Tongue (tissue), 2 donors: ENCODE measurements around the gene ZNF793. TPM values are rescaled to one million over a fixed set of nuclear protein-coding genes. Genes with fewer than 3 reads are reported as not detected.

Experiments
- DNase-seq: peaks from one replicate; pipeline ENCODE4 v3.0.0-alpha.2; 2015
- total RNA-seq: library from RNA; depleted of rRNA; stranded (reverse); fragments of >200 nt; gene quantifications from one replicate; pipeline ENCODE4 v1.2.3, GENCODE V29; 2014

The ZNF793 gene
- 8.7 TPM for total RNA-seq

DNA sequence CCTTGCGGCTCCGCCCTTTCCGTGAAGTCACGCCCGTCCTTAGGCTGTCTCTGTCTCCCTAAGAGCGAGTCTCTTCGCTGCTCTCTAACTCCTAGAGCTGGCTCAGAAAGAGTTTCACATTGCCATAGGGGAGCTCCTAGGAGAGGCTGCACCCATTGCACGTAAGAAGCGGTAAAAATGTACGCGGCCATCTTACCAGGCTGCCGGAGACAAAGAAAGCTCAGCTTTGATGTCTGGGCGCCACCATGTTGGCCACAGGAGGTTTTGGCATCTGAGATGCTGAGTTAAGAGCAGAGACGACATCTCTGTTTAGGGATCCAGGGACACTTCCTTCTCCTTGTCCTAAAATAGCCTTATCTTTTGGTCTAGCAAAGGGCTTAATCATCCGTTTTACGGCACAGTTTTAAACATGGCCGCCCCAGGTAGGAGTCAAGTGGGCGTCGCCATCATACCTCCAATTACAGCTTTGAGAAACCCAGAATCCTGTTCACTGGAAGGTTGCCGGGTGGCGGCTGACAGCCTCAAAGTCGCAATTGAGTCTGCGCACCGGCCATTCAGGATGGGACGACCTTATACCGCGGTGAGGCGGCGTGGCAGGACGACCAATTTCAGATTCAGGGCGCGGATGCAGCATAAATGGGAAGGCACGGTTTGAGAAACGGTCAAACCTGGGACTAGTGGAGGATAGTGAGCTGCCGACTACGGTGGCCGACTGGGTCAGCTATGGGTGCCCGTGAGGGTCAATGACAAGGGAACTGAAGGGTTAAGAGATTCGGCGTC, at the start of gene ZNF793:
Gene ZNF793, plus strand, starts transcription at position 553 of the 780 bp plus-strand sequence. CDS start 16,501 bp downstream, outside the sequence.
- peak; percentile 95 for DNase-seq

- DNase-seq: no peak
These were observed 40.4 kb upstream of the ZNF793 start for GRCh38 chr19:37466277-37466797.

DNA sequence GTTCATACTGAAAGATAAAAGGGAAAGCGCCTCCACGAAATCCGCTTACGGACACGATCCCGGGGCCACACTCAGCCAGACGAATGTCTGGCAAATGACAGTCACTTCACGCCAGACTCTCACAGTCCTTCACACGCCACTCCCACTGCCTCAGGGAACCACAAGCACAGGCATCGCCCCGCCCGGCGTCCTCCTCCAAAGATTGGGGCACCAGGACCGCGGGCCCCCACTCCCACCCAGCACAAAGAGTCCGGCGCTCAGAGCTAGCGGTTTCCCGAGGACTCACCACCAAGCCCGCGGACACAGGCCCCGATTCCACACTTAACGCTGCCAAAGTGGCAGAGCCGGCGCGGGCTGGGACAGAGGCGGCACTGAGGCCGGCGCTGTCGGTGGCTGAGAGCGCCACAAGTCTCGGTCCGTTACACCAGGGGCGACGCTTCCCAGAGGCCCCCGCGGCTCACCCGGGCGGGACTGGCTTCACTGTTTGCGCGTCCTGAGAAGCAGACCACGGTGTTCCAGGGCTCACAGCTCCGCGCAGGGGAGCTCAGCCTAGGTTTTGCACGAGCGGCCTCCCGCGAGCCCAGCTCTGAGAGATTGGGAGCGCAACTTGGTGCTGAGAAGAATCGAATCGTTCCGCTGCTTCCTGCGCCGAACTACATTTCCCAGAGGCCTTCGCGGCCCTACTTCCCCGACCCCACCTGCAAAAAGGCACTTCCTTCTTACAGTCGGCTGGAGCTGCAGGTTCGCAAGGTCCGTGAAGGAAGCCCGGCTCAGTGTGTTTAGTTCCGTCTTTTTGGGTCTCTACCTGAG, 39.7 kb upstream of the ZNF793 start, which contains the start of gene ZNF569:
Gene ZNF569, minus strand, starts transcription at position 647 of the 810 bp plus-strand sequence. CDS start 22,523 bp downstream, outside the sequence.
- peak; percentile 97 for DNase-seq

DNA sequence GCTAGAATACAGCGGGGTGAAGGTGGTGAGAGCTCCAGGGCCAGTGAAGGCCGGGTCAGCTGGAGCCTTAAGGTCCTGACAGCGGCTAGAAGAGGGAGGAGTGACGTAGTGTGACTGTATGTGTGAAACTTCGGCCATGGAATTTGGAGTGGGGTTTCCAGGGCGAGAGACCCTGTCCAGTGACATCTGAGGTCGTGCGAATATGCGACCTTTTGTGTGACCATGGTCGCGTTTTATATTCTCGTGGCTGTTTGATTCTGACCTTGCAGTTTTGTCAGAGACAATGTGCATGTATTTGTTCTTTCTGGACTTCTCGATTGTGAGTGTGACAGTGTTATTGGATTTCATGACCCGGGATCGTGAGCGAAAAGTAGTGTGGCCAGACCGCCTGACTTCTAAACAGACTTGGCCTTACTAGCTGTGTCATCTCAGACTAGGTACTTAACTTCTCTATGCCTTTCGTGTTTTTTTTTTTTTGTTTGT, 39.1 kb upstream of the ZNF793 start:
- DNase-seq: no peak

DNA sequence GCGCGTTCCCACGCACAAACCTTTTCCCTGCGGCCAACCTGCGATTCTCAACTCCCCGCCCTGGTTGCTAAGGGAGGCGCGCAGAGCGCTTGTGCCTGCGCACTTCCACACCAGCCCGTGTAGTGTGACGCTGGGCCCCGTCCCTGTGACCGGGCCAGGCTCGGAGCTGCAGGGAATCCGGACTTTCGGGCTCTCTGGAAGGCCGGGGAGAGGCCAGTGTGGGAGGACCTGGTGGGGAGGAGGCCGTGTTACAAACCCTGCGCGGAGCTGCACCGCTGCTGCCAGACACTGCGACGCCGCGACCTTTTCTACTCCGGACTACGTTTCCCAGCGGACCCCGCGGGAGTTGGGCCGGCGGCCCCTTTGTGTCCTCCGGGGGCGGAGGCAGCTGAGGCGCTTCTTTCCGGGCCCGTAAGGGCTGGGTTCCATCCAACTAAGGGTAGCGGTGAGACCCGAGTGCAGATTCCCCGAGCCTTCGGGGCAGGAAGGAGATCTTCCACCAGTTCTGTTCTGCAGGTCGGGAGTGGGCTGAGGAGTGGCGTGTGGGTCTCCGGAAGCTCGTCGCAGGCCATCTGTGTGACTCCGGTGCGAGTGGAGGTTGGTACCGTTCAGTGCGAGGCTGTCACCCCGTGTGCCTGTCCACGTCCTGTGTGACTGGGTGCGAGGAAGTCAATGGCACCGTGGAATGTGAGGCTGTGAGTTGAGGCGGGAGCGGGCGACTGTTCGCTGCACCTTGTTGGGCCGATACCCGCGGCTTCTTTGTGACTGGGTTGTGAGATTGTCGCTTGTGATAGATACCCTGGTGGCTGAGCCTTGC, 37.6 kb upstream of the ZNF793 start, which contains the start of gene ZNF570:
Gene ZNF570, plus strand, starts transcription at position 396 of the 817 bp plus-strand sequence. CDS start 999 bp downstream, outside the sequence.
- DNase-seq: peak; percentile 96

GRCh38 chr19:37470216-37470615, 36.5 kb upstream of the ZNF793 start:
- DNase-seq: no peak

- DNase-seq: no peak
These were observed 34.6 kb upstream of the ZNF793 start for GRCh38 chr19:37472165-37472564.

DNA sequence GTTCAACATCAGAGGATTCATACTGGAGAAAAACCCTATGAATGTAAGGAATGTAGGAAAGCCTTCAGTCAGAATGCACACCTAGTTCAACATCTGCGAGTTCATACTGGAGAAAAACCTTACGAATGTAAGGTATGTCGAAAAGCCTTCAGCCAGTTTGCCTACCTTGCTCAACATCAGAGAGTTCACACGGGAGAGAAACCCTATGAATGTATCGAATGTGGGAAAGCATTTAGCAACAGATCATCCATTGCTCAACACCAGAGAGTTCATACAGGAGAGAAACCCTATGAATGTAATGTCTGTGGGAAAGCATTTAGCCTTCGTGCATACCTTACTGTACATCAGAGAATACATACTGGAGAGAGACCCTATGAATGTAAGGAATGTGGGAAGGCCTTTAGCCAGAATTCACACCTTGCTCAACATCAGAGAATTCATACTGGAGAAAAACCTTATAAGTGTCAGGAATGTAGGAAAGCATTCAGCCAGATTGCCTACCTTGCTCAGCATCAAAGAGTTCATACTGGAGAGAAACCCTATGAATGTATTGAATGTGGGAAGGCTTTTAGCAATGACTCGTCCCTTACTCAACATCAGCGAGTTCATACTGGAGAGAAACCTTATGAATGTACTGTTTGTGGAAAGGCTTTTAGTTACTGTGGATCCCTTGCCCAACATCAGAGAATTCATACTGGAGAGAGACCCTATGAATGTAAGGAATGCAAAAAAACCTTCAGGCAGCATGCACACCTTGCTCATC, 22.2 kb upstream of the ZNF793 start:
- DNase-seq: no peak

GRCh38 chr19:37492213-37492612, 14.5 kb upstream of the ZNF793 start:
- no peak for DNase-seq

GRCh38 chr19:37505958-37506386, 767 bp upstream of the ZNF793 start:
- no peak for DNase-seq

GRCh38 chr19:37507167-37507464, 377 bp downstream of the ZNF793 start:
- DNase-seq: no peak

- no peak for DNase-seq
These were observed 4.4 kb downstream of the ZNF793 start for GRCh38 chr19:37511186-37511585.

DNA sequence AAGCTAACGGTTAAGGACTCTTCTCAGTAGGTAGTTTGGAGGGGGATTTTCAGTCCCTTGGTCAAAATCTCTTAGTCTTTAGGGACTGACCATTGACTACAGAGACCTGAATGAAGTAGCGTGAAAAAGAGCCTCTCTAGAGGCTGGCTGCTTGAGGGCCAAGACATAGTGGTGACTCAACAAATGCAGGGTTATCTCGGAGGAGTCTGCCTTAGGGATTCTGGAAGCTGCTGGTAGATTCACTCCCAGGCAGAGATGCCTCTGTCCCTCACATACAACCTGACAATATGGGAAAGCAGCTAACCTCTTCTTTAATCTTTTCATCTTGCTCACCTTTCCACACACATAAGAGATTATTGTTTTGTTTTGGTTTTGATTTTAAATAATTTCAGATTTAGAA, 5.1 kb downstream of the ZNF793 start:
- no peak for DNase-seq

GRCh38 chr19:37513397-37513796, 6.7 kb downstream of the ZNF793 start:
- DNase-seq: no peak

- DNase-seq: no peak
These were observed 13.2 kb downstream of the ZNF793 start for GRCh38 chr19:37519890-37520289.

GRCh38 chr19:37537391-37537947, 30.7 kb downstream of the ZNF793 start:
- DNase-seq: no peak

DNA sequence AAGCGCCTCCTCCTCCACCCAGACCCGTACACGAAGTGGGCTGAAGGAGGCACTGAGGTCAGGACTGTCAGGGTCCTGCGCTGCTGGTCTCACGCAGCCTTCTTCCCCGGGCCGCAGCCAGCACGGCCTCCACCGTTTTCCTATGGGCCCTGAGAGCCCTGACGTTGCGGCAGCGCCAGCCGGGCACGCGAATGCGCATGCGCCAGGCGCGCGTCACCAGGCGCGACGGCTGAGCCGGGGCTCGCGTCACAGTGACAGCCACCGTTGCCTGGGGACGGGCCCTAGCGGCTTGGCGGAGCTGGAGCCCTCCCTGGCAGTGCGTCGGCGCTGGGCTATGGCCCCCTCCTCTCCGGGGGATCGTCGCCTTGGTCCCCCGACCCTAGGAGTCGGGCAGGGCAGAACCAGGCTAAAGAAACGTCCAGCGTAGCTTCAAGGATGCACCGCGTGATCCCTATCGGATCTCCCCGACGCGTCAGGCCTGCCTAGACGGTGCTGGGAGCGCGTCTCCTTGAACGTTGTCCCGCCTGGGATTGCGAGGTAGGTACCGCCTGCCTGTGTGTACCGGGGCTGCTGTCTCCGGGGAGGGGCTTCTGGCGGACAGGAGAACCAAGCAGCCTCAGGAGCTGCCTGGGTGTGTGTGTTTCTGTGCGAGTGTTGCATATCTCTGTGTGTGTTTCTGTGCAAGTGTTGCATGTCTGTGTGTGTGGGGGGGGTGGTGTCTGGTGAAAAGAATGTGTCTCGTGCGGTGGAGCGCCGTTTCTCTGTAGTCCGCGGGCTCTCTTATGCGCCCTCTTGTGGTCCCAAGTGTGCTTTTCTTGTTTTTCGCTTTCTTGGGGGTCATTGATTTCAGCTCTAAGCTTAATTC, 44.6 kb downstream of the ZNF793 start:
- DNase-seq: peak; percentile 80

DNA sequence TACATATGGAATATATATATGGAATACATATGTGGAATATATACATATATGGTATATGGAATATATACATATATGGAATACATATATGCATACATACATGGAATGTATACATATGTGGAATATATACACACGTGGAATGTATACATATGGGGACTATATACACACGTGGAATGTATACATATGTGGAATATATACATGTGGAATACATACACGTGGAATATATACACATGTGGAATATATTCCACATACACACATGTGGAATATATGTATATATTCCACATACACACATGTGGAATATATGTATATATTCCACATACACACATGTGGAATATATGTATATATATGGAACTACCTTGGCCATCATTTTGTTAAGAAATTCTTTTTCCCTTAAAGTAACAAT, 56.8 kb downstream of the ZNF793 start:
- no peak for DNase-seq

- no peak for DNase-seq
These were observed 58.1 kb downstream of the ZNF793 start for GRCh38 chr19:37564624-37565369.
